NCI-H2081 treated with DMSO at 0.1 percent for 48 hours (cell line): ENCODE measurements around the gene UBE2H.
"Not testable (repeated sequence)": the region's sequence is repeated elsewhere in the genome, so short reads cannot be mapped to it uniquely, and the experiment has no call there.

Experiments
- DNase-seq: peaks from one replicate; lab custom pipeline; 2025; lab: John Stamatoyannopoulos, UW

The UBE2H gene

DNA sequence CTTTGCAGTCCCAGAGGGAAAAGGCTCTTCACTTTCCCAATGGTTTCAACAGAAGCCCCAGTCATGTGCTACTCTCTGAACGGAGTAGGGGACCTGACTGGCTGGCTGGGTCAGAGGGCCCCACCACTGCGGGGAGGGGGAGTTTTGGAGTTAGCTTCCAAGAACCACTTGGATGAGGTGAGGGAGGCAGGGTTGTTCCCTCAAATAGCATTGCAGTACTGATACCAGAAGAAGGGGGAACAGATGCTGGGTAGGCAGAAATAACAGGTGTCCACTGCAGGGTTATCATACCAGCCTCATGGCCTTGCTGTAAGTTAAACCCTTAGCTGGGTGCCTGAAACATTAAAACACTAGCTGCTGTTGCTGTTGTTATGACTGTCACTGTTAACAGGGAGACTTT lies 131.3 kb downstream of the UBE2H start:
- DNase-seq, result no peak

DNA sequence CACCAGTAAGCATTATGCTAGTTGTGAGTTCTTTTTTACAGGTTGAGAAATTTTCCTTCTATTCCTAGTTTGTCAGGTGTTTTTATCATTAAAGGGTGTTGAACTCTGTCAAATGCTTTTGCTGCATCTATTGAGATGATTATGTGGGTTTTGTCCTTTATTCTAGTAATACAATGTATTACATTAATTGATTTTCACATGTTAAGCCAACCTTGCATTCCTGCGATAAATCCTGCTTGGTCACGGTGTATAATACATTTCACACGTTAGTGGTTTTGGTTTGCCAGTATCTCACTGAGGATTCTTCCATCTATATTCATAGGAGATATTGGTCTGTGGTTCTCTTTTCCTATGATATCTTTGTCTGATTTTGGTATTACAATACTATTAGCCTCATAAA lies 136.0 kb downstream of the UBE2H start:
- no peak for DNase-seq

DNA sequence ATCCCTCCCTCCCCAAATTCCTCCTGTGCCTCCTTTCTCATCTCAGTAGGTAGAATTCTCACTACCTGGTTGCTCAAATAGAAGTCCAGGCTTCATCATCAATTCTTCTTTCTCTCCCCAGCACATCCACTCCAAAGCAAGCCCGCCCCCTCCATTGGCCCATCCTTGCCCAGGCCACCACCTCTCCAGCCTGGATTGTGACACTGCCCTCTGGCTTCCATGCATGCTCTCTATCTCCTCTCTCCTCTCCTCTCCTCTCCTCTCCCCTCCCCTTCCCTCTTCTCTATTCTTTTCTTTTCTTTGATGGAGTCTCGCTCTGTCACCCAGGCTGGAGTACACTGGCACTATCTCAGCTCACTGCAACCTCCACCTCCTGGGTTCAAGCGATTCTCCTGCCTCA lies 144.9 kb downstream of the UBE2H start:
- DNase-seq, result no peak

DNA sequence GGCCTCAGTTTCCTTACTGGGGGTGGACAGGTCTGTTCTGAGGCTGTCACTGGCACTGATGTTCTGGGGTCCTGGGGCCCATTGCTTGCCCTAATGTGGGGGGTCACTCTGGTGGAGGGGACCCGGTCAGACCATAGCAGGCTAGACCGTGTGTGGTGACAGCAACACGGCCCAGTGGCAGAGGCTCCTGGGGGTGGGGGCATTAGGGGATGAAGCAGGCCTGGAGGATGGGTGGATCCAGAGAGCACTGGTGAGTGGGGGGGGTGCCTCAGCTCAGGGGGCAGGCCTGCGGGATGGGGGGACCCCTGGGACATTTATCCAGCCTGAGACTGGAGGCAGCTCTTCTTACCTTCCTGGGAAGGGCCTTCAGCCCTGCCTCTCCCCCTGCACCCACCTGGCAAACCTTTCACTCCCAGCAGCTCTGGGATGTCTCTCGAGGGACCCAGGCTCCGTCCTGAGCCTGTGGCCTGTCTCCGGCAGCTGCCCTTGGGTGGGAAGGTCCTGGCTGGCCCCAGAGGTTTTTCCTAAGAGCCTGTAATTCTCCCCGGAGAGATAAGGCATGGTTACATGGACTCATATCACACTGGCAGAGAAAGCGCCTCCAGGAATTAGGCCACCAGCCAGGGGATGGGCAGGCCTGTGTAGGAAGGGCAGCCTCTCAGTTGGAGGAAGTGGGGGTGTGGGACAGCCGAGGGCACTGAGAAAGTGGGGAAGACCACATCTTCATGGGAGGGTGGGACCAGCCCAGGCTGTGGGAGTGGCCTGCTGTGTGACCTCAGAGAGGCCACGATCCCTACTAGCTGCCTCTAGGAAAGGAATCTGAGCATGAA lies 147.7 kb downstream of the UBE2H start:
- no peak for DNase-seq

DNA sequence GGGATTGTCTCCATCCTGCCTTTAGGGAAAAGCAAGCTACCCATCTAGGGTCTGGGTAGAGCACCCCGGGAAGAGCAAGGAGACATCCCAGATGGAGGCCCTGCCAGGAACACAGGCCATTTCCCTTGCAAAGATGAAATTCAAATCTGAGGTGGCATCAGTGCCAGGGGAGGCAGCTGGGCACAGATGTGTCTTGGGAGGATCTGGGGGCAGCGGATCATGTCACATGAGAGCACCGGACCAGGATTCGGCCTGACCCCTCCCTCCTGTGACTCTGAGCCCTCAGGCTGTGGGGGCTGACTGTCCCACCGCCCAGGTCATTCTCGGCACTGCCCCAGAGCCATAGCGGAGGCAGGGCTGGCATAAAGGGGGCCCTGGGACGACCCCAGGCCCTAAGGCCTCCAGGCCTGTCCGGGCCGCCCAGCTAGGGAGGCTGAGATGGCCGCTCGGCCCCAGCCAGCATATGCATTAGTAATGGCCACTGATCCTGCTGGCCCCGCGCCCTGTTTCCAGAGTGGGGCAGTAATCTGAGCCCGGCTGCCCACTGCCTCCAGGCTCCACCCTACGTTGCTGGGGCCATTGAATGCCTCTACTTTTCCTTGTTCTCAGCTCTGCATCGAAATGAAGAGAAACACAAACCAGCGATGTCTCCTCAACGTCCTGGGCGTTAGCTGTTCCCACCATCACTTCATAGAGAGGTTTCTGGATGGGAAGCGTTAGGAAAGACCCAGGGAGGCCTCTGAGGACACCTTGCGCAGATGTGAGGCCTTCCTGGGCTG lies 148.5 kb downstream of the UBE2H start:
- no peak for DNase-seq

DNA sequence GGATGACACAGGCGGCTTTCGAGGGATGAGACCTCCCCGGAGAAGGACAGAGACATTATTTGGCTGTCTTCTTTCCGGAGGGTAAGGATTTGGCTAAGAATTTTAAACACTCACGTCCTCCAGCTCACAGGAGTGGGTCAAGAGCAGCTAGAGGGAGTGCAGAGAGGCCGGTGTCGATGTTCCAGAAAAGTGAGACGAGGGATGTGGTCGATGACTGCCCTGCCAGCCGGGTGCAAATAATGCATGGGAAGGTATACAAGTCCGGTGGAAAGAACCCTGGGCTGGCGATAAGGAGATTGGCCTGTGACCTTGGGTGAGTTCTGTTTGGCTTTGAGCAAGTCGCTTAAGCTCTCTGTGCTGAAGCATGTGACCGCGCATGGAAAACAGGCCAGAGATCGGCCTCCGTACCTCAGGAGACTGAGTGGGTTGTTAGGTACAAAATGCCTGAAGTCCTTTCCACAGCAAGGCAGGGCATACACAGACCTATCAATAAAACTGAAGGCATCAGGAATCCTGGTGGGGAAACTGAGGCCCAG lies 149.1 kb downstream of the UBE2H start:
- no peak for DNase-seq

DNA sequence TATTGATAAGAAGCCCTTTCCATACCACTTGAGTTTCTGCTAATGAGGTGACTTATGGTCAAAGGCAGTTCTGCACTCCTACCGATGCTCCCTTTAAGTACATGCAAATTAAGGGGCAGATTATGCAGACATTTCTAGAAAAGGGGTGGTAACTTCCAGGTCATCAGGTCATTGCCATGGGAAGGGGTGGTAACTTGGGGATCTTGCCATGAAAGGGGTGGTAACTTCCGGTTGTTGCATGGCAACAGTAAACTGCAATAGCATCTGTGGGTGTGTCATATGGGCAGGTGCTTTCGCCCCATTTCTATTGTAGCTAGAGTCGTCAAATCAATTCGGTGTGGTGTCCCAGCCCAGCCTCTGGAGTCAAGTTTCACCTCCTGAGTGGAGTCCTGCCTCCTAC lies 150.9 kb downstream of the UBE2H start:
- DNase-seq, result no peak

DNA sequence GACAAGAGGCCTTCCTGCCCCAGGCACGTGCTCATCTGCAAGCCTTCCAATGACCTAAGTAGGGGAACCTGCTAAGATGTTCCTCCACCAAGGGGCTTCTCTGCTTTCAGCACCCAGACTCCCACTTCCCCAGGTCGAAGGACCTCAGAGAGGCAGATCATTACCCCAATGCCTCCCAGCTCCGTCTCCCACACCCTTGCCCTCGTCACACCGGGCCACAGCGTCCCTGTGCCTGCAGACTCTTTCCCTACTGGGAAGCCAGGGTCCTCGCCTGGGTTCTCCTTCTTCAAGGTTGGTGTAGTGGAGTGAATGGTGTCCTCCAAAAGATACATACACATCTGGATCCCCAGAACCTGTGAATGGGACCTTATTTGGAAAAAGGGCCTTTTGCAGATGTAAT lies 151.9 kb downstream of the UBE2H start:
- DNase-seq, result no peak

DNA sequence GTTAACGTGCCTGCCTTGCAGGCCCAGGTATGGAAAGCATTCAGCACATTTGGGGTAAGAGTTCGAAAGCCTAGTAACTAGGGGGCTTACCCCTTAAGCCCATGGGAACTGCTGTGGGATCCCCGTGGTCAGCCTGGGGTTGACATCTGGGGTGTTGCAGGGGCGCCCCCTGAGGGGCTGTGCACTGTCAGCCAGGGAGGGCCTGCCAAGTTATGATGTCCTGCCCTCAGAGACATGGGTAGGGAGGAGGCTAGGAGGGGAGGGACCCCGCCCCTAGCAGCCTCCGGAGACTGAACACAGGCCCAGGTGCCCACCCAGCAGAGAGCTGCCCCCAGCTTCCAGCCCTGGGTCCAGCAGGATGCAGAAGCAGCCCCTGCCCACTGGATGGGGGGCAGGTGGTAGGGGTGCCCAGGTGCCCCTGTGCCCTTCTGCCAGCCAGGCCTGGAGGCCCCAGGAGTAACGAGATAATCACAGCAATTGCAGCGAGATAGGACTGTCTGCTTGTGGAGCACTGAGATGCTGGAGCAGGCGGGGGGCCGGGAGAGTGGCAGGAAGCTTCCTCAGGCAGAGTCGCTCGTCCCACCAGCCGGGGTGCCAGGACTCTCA lies 153.3 kb downstream of the UBE2H start:
- no peak for DNase-seq

DNA sequence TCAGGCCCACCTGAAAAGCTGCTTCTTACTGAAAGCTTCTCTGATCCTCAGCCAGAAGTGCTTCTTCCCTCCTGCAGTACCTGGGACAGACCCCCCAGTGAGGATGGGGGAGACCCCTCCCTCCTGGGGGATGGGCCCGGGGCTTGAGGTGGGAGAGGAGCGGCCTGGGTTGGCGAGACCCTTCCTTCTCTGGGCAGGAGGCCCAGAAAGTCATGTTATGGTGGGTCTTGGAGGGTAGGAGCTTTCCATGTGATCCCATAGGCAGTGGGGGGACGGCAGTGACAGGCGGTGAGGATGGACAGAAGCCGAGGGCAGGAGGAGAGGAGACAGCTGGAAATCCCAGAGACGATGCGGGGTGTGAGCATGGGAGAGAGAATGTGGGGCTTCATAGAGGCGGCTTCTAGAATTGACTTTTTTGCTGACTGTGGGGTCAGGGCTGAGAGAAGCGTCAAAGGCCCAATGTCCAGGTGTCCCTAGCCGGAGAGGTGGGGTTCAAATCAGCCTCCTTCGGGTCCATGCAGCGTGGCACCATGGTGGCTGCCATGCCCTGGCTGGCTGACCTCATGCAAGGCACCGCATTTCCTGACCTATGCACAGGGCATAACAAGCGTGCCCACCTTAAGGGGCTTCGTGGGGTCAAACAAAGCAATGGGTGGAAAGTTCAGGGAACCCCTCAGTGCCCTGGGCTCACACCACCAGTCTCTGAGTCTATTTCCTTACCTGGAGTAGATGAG lies 154.0 kb downstream of the UBE2H start:
- no peak for DNase-seq

DNA sequence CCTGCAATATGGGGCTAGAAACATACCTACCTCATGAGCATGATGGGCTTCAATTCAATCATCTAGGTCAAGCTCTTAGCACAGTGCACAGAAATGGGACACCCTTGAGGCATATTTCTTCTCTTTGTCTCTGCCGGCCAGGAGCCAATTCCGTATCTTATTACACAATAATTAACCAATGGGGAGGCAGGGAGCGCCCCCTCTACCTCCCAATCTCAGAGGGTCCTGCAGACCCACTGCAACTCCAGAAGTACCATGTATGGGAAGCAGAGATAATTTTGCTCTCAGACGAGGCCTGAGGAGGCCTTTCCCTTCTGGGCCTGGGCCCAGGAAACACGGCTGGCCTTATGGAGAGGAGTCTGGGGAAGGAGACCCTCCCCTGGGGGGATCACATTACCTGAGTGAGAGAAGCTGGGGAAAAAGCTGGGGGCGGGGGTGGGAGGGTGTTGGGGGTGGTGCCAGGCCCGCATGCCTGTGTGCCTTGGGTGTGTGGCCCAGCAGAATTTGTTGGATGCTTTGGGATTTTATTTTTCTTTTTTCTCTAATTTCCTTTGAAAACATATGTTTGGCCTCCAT lies 155.5 kb downstream of the UBE2H start:
- DNase-seq, result no peak

DNA sequence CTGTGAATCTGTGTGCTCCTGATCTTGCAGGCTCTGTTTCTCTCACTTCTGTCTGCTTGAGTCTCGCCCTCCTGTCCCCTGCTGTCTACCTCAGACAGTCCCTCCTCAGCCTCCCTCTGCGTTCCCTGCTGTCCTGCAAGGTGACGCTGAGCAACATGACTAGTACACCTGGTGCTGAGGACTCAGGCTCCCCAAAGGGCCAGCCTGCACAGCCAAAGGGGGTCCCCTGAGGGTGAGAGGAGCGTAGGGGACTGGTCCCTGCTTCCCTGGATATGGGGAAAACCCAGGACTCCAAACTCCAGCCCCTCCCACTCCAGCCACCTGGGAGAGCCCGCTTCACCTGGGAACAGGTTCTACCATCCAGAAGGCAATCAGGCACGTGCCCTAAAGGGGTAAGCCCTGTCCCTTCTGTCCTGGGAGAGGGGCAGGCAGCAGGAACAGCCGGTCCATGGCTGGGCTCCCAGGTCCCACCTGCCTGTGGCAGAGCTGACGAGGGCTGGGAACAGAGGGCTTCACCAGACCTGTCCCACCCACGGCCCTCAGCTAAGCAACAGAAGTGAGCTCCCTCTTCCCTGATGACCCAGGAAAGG lies 156.5 kb downstream of the UBE2H start:
- no peak for DNase-seq

DNA sequence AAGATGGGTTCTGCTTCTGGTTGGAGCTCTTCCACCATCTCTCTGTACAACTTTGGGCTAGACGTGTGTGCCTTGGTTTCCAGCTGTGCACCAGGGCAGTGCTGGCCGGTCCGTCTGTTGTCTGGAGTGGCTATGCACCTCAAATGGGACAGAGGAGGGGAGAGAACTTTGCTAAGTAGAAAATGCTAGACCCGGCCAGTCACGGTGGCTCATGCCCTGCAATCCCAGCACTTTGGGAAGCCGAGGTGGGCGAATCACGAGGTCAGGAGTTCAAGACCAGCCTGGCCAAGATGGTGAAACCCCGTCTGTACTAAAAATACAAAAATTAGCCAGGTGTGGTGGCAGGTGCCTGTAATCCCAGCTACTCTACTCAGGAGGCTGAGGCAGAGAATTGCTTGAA lies 158.3 kb downstream of the UBE2H start:
- not testable (repeated sequence) for DNase-seq

DNA sequence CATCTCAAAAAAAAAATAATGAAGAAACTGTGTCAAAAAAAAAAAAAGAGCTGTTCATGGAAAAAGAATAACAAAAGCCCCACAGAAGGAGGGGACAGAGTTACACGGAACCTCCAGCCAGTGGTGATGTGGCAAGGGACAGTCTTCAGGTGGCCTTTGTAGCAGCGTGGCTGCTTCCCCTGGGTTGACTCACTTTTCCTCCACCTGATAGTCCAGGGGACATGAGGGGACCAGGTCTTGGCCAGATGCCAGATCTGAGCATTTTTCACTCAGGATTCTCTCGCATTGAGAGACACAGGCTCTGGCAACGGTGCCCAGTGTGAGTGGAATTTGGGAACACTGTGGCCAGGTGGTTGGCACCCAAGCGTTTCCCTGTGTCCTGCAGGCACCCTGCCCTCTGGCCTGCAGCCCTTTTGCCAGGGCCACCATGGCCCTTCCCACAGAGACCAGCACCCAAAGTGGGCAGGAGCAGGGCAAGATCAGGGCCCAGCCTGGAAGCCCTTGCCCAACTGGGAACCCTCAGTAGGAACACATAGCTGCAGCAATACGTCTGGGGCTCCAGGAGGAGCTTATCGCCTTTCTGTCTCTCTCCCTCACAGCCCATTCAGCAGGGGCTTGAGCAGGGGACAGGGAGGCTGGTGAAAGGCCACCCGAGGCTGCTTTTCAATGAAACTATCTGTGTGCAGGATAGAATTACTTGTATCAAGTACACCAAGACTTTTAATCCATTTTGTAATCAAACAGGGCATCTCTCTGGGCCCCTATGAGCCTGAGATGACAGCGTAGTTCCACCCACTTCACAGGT lies 159.1 kb downstream of the UBE2H start:
- DNase-seq, result no peak

DNA sequence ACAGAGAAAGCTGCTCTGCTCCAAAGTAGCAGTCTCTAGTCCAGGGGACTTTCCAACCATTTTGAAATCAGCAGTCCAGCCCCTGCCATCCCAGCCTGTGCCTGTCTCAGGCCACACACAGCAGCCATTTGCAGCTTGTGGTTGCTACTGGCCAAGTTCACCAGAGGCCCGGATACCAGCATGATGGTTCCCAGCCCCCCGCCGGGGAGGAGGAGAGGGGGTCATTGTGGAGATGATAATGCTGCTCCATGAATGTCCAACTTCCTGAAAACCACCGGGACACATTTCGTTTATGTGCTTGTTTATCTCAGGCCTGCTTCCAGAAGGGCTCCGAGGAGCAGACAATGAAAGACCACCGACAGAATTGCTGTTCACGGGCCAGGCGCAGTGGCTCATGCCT lies 160.0 kb downstream of the UBE2H start:
- no peak for DNase-seq

DNA sequence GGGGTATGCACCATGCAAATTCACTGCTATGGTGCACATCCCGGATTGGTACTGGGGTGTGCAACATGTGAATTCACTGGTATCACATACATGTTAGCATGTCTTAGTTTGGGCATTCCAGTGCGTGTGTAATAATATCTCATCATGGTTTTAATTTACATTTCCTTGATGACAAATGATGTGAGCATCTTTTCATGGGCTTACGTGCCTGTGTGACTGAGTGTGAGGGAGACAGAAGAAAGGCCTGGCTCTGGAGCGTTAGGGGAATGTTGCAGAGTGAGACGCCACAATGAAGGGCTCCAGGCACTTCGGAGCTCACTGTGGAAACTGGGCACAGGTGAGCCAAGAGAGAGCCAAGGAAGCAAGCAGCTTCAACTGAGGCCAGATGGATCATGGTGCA lies 162.6 kb downstream of the UBE2H start:
- DNase-seq, result no peak

DNA sequence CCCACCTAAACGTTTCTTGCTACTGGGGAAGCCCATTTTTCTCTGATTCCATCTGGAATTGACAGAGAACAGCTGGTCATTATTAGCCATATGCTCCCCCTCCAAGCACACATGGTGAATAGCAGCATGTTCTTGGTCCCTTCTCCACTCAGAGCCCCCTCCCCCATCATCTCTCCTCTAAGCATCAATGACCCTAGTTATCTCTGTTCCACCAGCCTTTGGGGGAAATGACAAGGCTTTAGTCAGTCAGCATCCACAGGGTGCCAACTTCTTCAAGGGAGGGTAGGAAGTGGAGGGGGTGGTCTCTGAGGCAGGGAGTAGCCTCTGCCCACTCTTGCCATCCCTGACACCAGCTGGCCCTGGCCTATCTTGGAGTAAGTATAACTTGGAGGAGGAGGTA lies 163.1 kb downstream of the UBE2H start:
- DNase-seq, result no peak

DNA sequence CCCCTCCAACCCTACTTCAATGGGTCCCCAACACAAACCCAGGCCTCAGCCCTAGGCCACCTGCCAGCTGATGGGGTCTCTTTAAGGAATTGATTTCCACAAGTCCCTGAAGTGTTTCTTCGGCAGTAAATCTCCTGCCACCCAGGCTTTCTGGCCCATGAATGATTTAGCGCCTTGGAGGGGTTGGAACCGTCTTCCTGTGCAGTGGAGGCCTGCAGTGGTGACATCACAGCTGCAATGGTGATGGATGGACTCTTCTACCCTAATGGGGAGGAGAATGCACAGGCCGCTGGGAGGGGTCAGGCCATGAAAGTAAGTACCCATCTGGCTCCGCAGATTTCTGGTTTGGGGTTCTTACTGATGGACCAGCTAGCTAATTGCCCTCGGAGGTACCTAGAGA lies 163.8 kb downstream of the UBE2H start:
- no peak for DNase-seq

DNA sequence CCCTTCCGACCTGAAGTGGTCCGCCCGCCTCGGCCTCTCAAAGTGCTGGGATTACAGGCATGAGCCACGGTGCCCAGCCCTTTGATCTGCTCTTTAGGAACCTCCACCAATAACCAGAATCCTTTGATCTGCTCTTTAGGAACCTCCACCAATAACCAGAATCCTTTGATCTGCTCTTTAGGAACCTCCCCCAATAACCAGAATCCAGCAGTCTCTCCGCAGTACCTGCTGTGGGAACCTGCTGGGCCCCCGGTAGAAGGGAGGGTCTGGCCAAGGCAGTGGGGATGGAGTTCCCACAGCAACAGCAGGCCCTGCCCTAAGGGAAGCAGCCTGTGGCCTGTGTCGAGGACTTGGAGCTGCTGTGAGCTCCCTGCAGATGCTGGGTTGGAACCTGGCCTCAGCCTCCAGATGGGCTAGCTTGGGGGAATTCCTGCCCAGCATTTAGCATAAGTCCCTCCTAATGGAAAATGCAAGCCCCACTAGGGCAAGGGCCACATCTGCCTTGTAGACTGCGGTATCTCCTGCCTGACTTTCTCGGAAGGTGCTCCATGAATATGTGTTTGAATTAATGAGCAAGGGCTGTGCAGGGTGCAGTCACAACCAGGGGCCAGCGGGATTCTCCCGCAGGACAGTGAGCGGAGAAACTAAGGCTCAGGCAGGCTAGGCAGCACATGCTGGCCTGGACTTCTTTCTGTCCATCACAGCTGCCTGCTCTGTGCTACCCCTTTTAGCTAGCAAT lies 165.8 kb downstream of the UBE2H start:
- no peak for DNase-seq
